Lower leg skin (tissue), 4 donors: ENCODE measurements around the gene FLNB. TPM values are rescaled to one million over a fixed set of nuclear protein-coding genes. Genes with fewer than 3 reads are reported as not detected.

Source experiments
- DNase-seq, 2 donors: peaks; one replicate each; pipeline ENCODE4 v3.0.0-alpha.2; 2019; ENCODE audit warnings: low spot score in 2 of 2
- H3K4me3 ChIP-seq: fragments of 200-600 bp; sonication (generic); 2 replicates; pipeline ENCODE4 v1.5.1; 2017; ENCODE audit warnings: mild to moderate bottlenecking, low read depth; ENCODE audit not compliant: poor library complexity, severe bottlenecking
- POLR2A ChIP-seq, 2 donors: fragments of 450-650 bp; IDR thresholded peaks; one replicate each; pipeline ENCODE4 v1.6.1; 2016 to 2017; ENCODE audit warnings: antibody characterized with exemption in 2 of 2, mild to moderate bottlenecking in 1 of 2, moderate library complexity in 1 of 2
- WGBS, 2 donors: methylation state at CpG; one replicate each; pipeline ENCODE4 v1.1.5; 2018; 5-methylcytosine and 5-hydroxymethylcytosine counted together
- intact Hi-C: fragments of 100-400 bp; cut with DNase I; formaldehyde crosslinking; loops from one replicate; pipeline ENCODE4 v1.15.0; 2023; ENCODE audit warnings: low total_unique reads
- total RNA-seq, 4 donors: library from RNA; depleted of rRNA; stranded (reverse); fragments of >200 nt; gene quantifications; one replicate each; pipeline ENCODE4 v1.1.0, GENCODE V29; 2016
- TF ChIP-seq, protein P1 (sequence below), 3 donors: fragments of 450-650 bp; IDR thresholded peaks; one replicate each; pipeline ENCODE4 v1.5.1; 2016; ENCODE audit warnings: antibody characterized with exemption in 3 of 3, mild to moderate bottlenecking in 3 of 3, moderate library complexity in 2 of 3

FLNB gene
- total RNA-seq, 4 donors from 2014 or later, result 108 to 155 (median 128) TPM

DNA sequence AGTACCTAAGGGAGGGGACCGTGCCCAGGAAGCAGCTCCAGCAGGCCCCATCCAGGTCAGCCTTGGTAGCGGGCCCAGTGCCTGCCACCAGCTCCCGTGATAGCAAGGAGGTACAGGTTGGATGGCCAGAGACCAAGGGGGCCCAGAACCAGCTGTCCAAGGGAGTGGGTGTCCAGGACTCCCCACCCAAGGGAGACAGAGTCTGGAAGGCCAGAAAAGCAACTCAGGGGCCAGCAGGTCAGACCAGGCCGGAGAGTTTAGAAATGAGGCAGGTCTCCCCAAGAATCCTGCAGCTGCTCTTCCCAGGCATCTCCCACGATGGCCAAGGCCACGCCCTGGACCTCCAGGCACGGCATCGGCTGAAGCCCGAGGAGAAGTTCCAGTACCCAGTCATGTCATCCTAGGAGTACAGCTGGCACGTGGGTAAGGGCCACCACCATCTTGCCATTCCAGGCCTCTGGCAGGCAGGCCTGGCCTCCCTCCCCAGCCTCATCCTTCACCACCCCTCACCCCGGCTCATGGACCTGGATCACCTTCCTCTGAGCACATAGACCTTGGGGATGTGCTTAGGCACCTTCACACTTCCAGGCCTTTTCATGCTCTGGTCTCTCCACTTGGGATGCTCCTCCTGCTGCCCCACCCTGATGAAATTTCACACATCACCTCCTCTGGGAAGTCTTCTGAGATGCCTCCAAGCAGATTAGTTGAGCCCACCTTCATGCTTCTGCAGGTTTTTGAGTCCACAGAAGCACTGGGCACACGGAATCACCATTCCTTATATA is 172.1 kb downstream of the FLNB start:
- intact Hi-C loops, result no loop called here
- TF ChIP-seq, protein P1, sequence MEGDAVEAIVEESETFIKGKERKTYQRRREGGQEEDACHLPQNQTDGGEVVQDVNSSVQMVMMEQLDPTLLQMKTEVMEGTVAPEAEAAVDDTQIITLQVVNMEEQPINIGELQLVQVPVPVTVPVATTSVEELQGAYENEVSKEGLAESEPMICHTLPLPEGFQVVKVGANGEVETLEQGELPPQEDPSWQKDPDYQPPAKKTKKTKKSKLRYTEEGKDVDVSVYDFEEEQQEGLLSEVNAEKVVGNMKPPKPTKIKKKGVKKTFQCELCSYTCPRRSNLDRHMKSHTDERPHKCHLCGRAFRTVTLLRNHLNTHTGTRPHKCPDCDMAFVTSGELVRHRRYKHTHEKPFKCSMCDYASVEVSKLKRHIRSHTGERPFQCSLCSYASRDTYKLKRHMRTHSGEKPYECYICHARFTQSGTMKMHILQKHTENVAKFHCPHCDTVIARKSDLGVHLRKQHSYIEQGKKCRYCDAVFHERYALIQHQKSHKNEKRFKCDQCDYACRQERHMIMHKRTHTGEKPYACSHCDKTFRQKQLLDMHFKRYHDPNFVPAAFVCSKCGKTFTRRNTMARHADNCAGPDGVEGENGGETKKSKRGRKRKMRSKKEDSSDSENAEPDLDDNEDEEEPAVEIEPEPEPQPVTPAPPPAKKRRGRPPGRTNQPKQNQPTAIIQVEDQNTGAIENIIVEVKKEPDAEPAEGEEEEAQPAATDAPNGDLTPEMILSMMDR (IDR thresholded peaks at IDR 0.05), result no peak
- TF ChIP-seq POLR2A (IDR thresholded peaks at IDR 0.05), result no peak
- WGBS, 2 donors, result 70 to 75% methylated on average over 12 of the region's 12 CpGs
- H3K4me3 ChIP-seq, result no peak overlapping the region
- DNase-seq, result no peak

DNA sequence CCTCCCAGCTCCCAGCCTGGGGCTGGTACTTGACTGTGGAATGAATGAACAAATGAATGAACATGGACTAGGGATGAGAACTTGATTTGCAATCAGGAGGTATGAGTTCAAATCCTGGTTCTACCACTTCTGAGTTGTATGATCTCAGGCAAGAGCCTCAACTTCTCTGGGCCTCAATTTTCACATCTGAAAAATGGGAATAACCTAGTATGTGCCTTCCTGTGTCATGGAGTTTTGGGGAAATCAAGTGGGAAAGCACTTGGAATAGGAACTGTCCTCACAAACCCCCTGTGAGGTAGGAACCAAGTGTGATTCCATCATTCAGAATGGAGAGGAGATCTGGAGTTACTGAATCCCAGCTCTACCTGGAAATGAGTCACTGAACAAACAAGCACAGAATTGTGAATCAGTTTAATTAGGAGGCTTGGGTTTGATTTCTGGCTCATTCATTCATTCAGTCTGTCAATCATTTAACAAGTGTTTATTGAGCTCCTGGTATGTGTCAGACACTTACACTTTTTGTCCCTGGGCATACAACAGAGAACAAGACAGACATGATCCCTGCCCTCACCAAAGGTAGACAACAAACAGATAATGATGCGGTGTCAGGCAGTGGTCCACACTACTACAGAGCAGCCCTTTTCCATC is 172.8 kb downstream of the FLNB start:
- WGBS, 2 donors, result 100% methylated on average over 1 of the region's 1 CpG
- H3K4me3 ChIP-seq, result no peak overlapping the region
- no peak for DNase-seq
- intact Hi-C loops, result no loop called here
- TF ChIP-seq, protein P1 (IDR thresholded peaks at IDR 0.05), result no peak
- TF ChIP-seq POLR2A (IDR thresholded peaks at IDR 0.05), result no peak

DNA sequence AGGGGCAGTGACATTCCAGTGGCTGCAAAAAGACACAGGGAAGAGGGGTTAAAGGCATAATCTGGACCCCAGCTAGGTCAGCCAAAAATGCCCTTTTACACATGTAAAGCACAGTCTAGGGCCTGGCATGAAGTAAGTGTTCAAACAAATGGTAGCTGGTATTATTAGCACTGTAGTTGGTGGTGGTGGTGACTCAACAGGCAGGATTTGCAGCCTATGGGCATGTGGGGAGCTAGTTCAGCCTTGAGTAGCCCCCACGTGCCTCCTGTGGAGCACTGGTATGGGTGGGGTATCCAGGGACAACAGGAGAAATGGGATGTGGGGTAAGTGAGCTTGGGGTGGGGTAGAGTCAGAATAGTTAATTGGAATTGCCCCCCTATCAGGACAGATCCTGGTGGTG is 175.0 kb downstream of the FLNB start:
- no peak for DNase-seq
- H3K4me3 ChIP-seq, result no peak overlapping the region
- intact Hi-C loops, result no loop called here
- 64 to 76% methylated on average over 1 of the region's 1 CpG for WGBS, 2 donors
- TF ChIP-seq, protein P1 (IDR thresholded peaks at IDR 0.05), result no peak
- TF ChIP-seq POLR2A (IDR thresholded peaks at IDR 0.05), result no peak

DNA sequence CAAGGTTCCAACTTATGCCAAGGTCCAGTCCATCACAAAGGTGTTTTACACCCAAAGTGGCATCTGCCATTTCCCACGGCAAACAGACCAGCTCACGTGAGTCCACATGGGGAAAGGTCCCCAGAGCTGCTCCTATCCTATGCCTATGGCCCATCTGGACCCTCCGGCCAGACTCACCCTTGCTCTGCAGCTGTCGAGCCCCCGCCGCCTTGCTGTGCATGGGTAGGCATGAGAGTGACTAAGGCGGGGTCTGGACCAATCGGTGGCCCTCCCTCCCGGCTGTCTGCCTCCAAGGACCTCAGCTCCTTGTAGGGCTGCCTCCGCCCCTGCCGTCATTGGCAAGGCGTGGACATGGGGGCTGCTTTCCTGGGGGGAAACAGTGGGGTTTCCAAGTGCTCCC is 175.7 kb downstream of the FLNB start:
- intact Hi-C loops, result no loop called here
- H3K4me3 ChIP-seq, result no peak overlapping the region
- TF ChIP-seq POLR2A (IDR thresholded peaks at IDR 0.05), result no peak
- TF ChIP-seq, protein P1 (IDR thresholded peaks at IDR 0.05), result no peak
- DNase-seq, result no peak
- WGBS, 2 donors, result 82 to 86% methylated on average over 12 of the region's 12 CpGs

DNA sequence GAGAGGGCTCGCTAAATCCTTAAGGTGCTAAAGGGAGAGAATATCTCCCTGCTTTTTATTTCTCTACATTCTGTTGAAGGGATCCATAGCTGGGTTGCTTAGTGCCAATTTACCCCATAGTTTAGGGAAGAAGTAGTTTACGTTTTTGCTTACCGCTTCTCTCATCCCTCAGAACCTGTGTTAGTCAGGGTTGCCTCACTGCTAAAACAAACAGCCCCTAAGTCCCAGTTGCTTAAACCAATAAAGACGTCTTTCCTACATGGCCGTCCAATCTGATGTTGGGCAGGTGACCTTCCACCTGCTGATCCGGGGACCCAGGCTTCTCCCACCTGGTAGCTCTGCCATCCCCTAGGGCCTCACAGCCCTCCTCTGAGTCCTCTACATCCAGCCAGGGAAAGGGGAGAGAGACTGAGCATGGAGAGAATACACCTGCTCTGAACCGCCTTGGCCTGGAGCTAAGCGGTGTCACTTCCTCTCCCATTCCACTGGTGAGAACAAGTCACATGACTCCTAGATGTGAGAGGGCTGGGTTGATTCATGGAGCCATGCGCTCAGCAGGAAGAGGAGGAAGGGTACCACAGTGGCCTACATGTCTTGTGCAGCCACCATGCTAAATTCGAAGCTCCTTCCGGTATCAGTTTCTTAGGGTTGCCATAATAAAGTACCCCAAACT is 176.2 kb downstream of the FLNB start:
- 92 to 93% methylated on average over 11 of the region's 11 CpGs for WGBS, 2 donors
- H3K4me3 ChIP-seq, result no peak overlapping the region
- DNase-seq, result no peak
- TF ChIP-seq, protein P1 (IDR thresholded peaks at IDR 0.05), result no peak
- TF ChIP-seq POLR2A (IDR thresholded peaks at IDR 0.05), result no peak
- intact Hi-C loops, result no loop called here
